Uterus (tissue), 4 donors: ENCODE data around the gene BICRAL. TPM values are rescaled to one million over a fixed set of nuclear protein-coding genes. Genes with fewer than 3 reads are reported as not detected.

Experiments used
- DNase-seq, 2 donors: peaks; one replicate each; pipeline ENCODE4 v3.0.0-alpha.2; 2019 to 2020
- H3K27ac ChIP-seq, 2 donors: fragments of 200-600 bp; sonication (generic); 1 replicate in 1 of 2; 2 replicates in 1 of 2; pipeline ENCODE4 v1.5.1; 2016 to 2018
- H3K27me3 ChIP-seq, 2 donors: fragments of 200-600 bp; sonication (generic); one replicate each; pipeline ENCODE4 v1.5.1; 2018 to 2019; ENCODE audit warnings: control low read depth in 1 of 2
- H3K36me3 ChIP-seq, 2 donors: fragments of 200-600 bp; sonication (generic); one replicate each; pipeline ENCODE4 v1.5.1; 2019; ENCODE audit warnings: control low read depth in 1 of 2
- H3K4me1 ChIP-seq, 2 donors: fragments of 200-600 bp; sonication (generic); one replicate each; pipeline ENCODE4 v1.5.1; 2018 to 2019; ENCODE audit warnings: control low read depth in 1 of 2
- H3K4me3 ChIP-seq, 2 donors: fragments of 200-600 bp; sonication (generic); 1 replicate in 1 of 2; 2 replicates in 1 of 2; pipeline ENCODE4 v1.5.1; 2018 to 2019; ENCODE audit warnings: mild to moderate bottlenecking in 1 of 2
- H3K9me3 ChIP-seq, 2 donors: fragments of 200-600 bp; sonication (generic); one replicate each; pipeline ENCODE4 v1.5.1; 2019; ENCODE audit warnings: control low read depth in 1 of 2
- POLR2A ChIP-seq, 2 donors: fragments of 450-650 bp; IDR thresholded peaks; one replicate each; pipeline ENCODE4 v1.6.1; 2016; ENCODE audit warnings: antibody characterized with exemption in 2 of 2, mild to moderate bottlenecking in 1 of 2, moderate library complexity in 1 of 2
- intact Hi-C: fragments of 100-400 bp; cut with DNase I; formaldehyde crosslinking; loops from one replicate; pipeline ENCODE4 v1.15.1; 2023; ENCODE audit warnings: low total_unique reads
- total RNA-seq, 4 donors: library from RNA; depleted of rRNA in 3 of 4; stranded (reverse); fragments of >200 nt in 3 of 4; gene quantifications; one replicate each; pipeline versions ENCODE4 v1.1.0 to v1.2.4, GENCODE V29; 2014 to 2023
- TF ChIP-seq, protein P1 (sequence below), 4 experiments: fragments of 200-600 bp in 2 of 4; fragments of 450-650 bp in 2 of 4; sonication (generic) in 2 of 4; IDR thresholded peaks; one replicate each; pipeline ENCODE4 v1.5.1; 2016 to 2019; ENCODE audit warnings: antibody characterized with exemption in 4 of 4, mild to moderate bottlenecking in 2 of 4, moderate library complexity in 1 of 4
- donor health status: DM: yes; HTN: yes; CAD: no.

Gene BICRAL
- total RNA-seq, 4 donors from 2014 or later = 7.4 to 35.3 (median 18.2) TPM

DNA sequence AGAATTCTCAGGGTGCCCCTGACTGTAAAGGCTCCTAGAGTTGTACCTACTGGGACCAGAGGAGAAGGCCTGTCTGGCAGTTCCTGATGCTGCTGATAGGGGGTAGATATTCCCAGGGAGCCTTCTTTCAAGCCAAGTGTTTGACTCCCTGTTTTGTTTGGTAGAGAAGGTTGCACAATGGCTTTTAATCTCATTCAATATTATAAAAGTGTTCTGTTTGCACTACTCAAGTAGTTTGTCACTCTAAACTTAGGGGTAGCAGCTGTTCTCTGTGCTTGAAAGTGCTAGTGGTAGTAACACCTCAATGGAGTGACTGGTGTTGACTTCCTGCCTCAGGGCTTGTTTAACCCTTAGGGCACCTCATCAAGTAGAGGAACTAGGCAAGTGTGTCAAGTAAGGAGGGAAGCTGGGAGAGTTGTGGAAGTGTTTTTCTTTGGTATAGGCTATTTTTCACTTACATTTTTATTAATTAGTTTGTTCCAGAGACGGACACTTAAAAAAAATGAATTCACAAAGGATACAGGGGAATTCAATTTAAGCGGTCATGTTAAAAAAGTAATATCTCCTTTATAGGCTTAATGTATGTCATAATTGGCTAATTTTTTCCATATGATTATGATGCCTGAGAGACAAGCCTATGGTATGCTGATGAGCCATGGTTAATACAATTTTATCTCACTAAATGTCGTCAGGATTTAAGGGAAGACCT lies 38.1 kb downstream of the BICRAL start:
- TF ChIP-seq, protein P1, sequence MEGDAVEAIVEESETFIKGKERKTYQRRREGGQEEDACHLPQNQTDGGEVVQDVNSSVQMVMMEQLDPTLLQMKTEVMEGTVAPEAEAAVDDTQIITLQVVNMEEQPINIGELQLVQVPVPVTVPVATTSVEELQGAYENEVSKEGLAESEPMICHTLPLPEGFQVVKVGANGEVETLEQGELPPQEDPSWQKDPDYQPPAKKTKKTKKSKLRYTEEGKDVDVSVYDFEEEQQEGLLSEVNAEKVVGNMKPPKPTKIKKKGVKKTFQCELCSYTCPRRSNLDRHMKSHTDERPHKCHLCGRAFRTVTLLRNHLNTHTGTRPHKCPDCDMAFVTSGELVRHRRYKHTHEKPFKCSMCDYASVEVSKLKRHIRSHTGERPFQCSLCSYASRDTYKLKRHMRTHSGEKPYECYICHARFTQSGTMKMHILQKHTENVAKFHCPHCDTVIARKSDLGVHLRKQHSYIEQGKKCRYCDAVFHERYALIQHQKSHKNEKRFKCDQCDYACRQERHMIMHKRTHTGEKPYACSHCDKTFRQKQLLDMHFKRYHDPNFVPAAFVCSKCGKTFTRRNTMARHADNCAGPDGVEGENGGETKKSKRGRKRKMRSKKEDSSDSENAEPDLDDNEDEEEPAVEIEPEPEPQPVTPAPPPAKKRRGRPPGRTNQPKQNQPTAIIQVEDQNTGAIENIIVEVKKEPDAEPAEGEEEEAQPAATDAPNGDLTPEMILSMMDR (IDR thresholded peaks at IDR 0.05) = peak in 2 of 4 experiments; percentile 31 to 33
- TF ChIP-seq POLR2A (IDR thresholded peaks at IDR 0.05) = no peak
- H3K27ac ChIP-seq = peak overlapping the region; percentile 82 to 83
- intact Hi-C loops = no loop called here
- no peaks in the 10 kb centered on the region for H3K9me3 ChIP-seq
- no peak overlapping the region for H3K4me3 ChIP-seq
- no peaks in the 10 kb centered on the region for H3K36me3 ChIP-seq
- peak in 1 of 2 donors; percentile 28 for DNase-seq
- peaks cover 7 to 23% of the 10 kb centered on the region in 2 donors for H3K4me1 ChIP-seq
- H3K27me3 ChIP-seq = no peaks in the 10 kb centered on the region

DNA sequence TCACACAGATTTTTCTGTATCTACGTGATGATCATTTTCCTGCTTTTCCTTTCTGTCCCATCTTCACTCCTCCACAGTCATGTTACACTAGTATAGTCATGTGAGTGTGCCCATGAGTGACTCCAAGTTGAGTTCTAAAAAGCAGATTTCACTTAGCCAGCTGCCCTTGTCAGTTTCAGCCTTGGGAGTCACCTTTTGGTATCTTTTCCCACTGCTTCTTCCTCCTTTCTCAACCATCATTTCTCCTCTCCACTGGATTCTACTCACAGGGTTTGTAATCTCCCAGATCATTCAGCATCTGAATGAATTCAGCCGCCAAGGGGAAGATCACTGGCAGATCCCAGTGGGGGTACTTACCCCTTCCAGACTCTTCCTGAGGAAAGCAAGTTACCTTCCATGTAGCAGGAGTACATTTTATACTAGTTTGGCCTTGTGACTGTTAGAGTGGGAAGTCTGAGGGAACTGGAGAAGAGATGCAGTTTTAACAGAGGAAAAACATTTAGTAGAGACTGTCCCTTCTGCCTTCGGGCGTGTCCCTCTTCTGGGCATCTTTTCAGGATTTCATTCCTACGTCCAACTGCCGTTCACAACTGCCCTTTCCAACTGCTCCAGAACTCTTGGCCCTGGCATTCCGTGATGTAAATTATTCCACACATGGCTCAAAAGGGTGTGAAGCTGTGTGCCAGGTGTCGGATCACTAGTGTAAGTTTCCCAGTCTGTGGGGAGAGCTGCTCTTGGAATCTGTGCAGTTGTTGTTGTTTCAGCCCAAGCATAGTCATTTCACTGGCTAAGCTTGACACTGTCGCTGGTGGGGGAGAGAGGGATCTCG lies 38.9 kb downstream of the BICRAL start:
- TF ChIP-seq, protein P1 (IDR thresholded peaks at IDR 0.05) = no peak
- TF ChIP-seq POLR2A (IDR thresholded peaks at IDR 0.05) = no peak
- peak overlapping the region; percentile 82 to 83 for H3K27ac ChIP-seq
- intact Hi-C loops = no loop called here
- peak overlapping the region; percentile 1 to 12 for H3K4me3 ChIP-seq
- H3K27me3 ChIP-seq = no peaks in the 10 kb centered on the region
- peak in 1 of 2 donors; percentile 23 for DNase-seq
- H3K9me3 ChIP-seq = no peaks in the 10 kb centered on the region
- peaks cover 7 to 23% of the 10 kb centered on the region in 2 donors for H3K4me1 ChIP-seq
- no peaks in the 10 kb centered on the region for H3K36me3 ChIP-seq

DNA sequence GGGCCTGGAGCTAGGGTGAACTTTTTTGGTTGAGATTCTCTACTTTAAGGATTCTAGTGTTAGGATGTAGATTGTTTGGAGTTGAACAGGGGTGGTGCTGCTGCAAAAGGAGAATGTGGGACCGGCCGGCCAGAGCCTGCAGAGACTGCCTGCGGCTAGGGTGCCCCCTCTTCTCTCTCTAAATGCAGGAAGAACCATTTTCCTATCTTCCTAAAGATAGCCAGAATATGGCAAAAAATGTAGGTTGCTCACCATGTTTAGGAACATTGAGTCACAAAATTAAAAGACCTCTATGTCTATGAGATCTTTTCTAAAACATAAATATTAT lies 39.5 kb downstream of the BICRAL start:
- H3K4me1 ChIP-seq = peaks cover 7 to 23% of the 10 kb centered on the region in 2 donors
- intact Hi-C loops = no loop called here
- no peaks in the 10 kb centered on the region for H3K27me3 ChIP-seq
- no peak for DNase-seq
- H3K4me3 ChIP-seq = peak overlapping the region; percentile 1 to 12
- no peaks in the 10 kb centered on the region for H3K9me3 ChIP-seq
- no peaks in the 10 kb centered on the region for H3K36me3 ChIP-seq
- H3K27ac ChIP-seq = peak overlapping the region; percentile 82 to 83
- no peak for TF ChIP-seq POLR2A (IDR thresholded peaks at IDR 0.05)
- TF ChIP-seq, protein P1 (IDR thresholded peaks at IDR 0.05) = no peak

DNA sequence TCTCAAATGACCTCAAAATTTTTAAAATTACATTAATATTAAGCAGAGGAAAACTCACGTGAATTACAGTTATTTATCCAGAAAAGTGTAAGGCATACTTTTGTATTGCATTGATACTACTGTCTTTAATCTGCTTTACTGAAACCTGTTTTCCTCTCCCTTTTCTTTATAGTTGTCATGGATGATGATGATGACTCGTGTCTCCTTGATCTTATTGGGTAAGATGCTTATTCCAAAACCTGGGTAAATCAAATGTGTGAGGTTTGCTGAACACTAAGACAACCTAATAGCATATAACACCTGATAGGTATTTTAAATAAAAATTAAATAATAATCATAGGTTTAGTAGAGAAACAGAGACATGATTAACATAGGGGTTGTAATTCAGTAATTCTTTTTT lies 40.0 kb downstream of the BICRAL start:
- DNase-seq = no peak
- H3K4me1 ChIP-seq = peaks cover 7 to 23% of the 10 kb centered on the region in 2 donors
- H3K27ac ChIP-seq = peak overlapping the region; percentile 82 to 83
- H3K4me3 ChIP-seq = peak overlapping the region in 1 of 2 donors; percentile 1
- no peaks in the 10 kb centered on the region for H3K36me3 ChIP-seq
- intact Hi-C loops = no loop called here
- no peak for TF ChIP-seq POLR2A (IDR thresholded peaks at IDR 0.05)
- TF ChIP-seq, protein P1 (IDR thresholded peaks at IDR 0.05) = no peak
- H3K9me3 ChIP-seq = no peaks in the 10 kb centered on the region
- no peaks in the 10 kb centered on the region for H3K27me3 ChIP-seq

DNA sequence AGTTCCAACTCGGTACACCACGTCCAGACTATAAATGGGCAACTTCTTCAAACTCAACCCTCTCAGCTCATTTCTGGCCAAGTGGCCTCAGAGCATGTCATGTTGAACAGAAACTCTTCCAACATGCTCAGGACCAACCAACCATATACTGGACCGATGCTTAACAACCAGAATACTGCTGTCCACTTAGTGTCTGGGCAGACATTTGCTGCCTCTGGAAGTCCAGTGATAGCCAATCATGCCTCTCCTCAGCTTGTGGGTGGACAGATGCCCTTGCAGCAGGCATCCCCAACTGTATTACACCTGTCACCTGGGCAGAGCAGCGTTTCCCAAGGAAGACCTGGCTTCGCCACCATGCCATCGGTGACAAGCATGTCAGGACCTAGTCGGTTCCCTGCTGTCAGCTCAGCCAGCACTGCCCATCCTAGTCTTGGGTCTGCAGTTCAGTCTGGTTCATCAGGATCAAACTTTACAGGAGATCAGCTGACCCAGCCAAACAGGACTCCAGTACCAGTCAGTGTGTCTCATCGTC lies 47.8 kb downstream of the BICRAL start:
- no peak for TF ChIP-seq POLR2A (IDR thresholded peaks at IDR 0.05)
- TF ChIP-seq, protein P1 (IDR thresholded peaks at IDR 0.05) = no peak
- Histone ChIP-seq H3K4me3 (no peak overlapping the region), H3K9me3 (no peaks in the 10 kb centered on the region), H3K27ac (no peak overlapping the region), H3K4me1 (no peaks in the 10 kb centered on the region), H3K27me3 (no peaks in the 10 kb centered on the region), H3K36me3 (no peaks in the 10 kb centered on the region)
- DNase-seq = no peak
- intact Hi-C loops = no loop called here
